Measurements from ENCODE around the gene NME5. TPM values are rescaled to one million over a fixed set of nuclear protein-coding genes. Genes with fewer than 3 reads are reported as not detected.
"Not testable (repeated sequence)": the region's sequence is repeated elsewhere in the genome, so short reads cannot be mapped to it uniquely, and the experiment has no call there.

The NME5 gene
- total RNA-seq, 1 donor from 2014 or later: 7.8 TPM

DNA sequence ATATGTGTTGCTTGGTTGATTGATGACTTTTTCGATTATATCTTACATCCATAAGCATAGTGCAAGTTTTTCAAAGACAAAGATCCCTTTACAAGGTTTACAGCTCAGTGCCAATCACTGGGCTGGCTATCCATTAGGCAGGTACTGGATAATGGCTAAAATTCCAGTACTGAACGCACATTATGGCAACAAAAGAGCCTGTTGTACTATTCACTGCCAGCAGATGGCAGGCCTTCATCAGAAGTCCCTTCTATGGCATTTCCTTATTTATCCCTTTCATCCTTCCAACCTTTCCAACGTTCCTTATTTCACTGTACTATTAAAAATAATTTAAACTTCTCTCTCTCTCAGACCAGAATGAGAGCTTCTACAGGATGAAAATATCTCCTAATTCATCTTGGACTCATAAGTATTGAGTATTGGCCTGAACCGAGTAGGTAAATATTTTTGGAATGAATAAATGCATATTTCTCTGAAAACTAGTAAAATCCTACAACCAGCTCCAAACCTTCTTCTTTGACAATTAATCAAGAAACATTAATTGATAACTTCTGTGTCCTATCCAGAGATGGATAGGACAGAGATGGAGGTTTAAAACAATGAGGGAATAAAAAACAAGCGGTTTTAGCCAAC lies 62.0 kb downstream of the NME5 start:
- H3K27ac Mint-ChIP-seq: no peak overlapping the region
- H3K4me1 Mint-ChIP-seq (ENCODE audit: unreplicated experiment): no peaks in the 10 kb centered on the region
- no peak overlapping the region for H3K4me3 Mint-ChIP-seq
- H3K9me3 Mint-ChIP-seq: no peaks in the 10 kb centered on the region
- DNase-seq (ENCODE audit: extremely low spot score, unreplicated experiment): no peak
- H3K27me3 Mint-ChIP-seq: no peaks in the 10 kb centered on the region
- H3K36me3 Mint-ChIP-seq: no peaks in the 10 kb centered on the region
- TF ChIP-seq, protein P1, sequence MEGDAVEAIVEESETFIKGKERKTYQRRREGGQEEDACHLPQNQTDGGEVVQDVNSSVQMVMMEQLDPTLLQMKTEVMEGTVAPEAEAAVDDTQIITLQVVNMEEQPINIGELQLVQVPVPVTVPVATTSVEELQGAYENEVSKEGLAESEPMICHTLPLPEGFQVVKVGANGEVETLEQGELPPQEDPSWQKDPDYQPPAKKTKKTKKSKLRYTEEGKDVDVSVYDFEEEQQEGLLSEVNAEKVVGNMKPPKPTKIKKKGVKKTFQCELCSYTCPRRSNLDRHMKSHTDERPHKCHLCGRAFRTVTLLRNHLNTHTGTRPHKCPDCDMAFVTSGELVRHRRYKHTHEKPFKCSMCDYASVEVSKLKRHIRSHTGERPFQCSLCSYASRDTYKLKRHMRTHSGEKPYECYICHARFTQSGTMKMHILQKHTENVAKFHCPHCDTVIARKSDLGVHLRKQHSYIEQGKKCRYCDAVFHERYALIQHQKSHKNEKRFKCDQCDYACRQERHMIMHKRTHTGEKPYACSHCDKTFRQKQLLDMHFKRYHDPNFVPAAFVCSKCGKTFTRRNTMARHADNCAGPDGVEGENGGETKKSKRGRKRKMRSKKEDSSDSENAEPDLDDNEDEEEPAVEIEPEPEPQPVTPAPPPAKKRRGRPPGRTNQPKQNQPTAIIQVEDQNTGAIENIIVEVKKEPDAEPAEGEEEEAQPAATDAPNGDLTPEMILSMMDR (conservative IDR thresholded peaks at IDR 0.05): peak; percentile 95

DNA sequence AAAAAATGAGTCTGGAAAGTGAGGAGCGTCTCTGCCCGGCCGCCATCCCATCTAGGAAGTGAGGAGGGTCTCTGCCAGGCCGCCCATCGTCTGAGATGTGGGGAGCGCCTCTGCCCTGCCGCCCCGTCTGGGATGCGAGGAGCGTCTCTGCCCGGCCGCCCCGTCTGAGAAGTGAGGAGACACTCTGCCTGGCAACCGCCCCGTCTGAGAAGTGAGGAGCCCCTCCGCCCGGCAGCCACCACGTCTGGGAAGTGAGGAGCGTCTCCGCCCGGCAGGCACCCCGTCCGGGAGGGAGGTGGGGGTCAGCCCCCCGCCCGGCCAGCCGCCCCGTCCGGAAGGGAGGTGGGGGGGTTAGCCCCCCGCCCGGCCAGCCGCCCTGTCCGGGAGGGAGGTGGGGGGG lies 69.2 kb downstream of the NME5 start:
- not testable (repeated sequence) for H3K4me1 Mint-ChIP-seq (ENCODE audit: unreplicated experiment); H3K36me3 Mint-ChIP-seq; H3K9me3 Mint-ChIP-seq; DNase-seq (ENCODE audit: extremely low spot score, unreplicated experiment); H3K27me3 Mint-ChIP-seq; H3K27ac Mint-ChIP-seq; H3K4me3 Mint-ChIP-seq

DNA sequence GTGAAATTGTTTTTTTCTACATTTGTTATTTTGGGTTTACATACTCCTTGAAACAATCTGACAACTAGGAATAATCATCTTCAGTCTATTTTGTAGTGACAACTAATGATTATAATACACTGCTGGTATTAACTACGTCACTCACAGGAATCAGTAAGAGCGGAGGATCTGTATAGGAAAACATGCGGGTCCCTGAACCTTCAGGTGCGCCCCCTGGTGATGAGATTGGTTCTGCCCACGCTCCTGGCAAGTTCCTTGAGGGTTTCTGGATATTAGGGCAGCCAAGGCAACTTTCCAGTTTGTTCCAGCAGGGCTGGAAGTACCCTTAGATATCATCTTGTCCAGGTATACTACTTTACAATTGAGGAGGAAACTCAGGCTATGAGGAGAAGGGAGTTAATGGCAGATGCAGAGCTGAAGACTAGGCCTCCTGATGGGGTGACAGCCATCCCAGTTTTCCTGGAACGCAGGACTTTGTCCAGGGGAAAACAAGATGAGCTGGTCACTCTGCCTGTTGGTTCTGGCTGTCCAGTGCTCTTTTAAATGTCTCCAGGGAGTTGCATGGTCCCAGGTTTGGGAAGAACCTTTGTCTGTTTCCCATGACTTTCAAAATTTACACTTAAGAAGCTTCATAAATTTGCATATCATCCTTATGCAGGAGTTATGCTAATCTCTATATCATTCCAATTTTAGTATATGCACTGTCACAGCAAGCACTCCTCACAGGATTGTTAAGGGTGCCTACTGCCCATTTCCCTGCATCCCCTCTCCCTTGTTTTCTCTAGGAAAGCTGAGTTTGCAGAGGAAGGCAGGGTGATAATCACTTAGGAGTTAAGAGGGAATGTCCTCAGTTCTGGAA lies 70.3 kb downstream of the NME5 start:
- no peak for DNase-seq (ENCODE audit: extremely low spot score, unreplicated experiment)
- no peaks in the 10 kb centered on the region for H3K4me1 Mint-ChIP-seq (ENCODE audit: unreplicated experiment)
- TF ChIP-seq, protein P1 (conservative IDR thresholded peaks at IDR 0.05): peak; percentile 80
- no peaks in the 10 kb centered on the region for H3K27me3 Mint-ChIP-seq
- H3K9me3 Mint-ChIP-seq: no peaks in the 10 kb centered on the region
- H3K27ac Mint-ChIP-seq: no peak overlapping the region
- no peaks in the 10 kb centered on the region for H3K36me3 Mint-ChIP-seq
- no peak overlapping the region for H3K4me3 Mint-ChIP-seq

DNA sequence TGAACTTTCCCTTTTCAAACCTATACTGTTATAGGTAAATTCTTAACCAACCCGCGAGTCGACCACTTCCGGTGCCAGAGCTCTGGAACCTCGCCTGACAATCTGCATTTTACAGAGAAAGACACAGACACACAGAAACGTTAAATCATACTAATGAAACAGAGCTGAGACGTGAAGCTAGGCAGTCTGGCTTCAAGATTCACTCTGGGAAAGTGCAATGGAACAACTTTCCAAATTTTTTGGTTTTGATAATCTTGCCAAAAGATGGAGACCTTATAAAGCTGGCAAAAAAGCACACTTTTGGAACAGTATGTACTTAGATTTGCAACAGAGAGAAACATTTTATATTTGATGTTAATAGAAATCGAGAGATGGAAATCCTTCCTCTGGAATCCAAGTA lies 71.3 kb downstream of the NME5 start:
- Mint-ChIP-seq H3K4me3 (no peak overlapping the region), H3K36me3 (no peaks in the 10 kb centered on the region), H3K27me3 (no peaks in the 10 kb centered on the region), H3K4me1 (ENCODE audit: unreplicated experiment) (no peaks in the 10 kb centered on the region), H3K27ac (no peak overlapping the region), H3K9me3 (no peaks in the 10 kb centered on the region)
- no peak for DNase-seq (ENCODE audit: extremely low spot score, unreplicated experiment)
- TF ChIP-seq, protein P1 (conservative IDR thresholded peaks at IDR 0.05): no peak

Other genes starting within 250 kb of the NME5 start
- not detected in 2 replicates for gene PKD2L2, start 250.0 kb downstream of the NME5 start, total RNA-seq (ENCODE audit: low replicate concordance)
- 39.6 and 40.3 TPM in 2 replicates for gene FAM13B, start 106.3 kb downstream of the NME5 start, total RNA-seq (ENCODE audit: low replicate concordance)
- gene WNT8A, start 55.4 kb downstream of the NME5 start, total RNA-seq (ENCODE audit: low replicate concordance): not detected in 2 replicates
- 77.8 and 138 TPM in 2 replicates for gene BRD8, start 39.2 kb upstream of the NME5 start, total RNA-seq (ENCODE audit: low replicate concordance)
- 20.5 and 61.0 TPM in 2 replicates for gene KIF20A, start 39.7 kb upstream of the NME5 start, total RNA-seq (ENCODE audit: low replicate concordance)
- 40.2 and 41.6 TPM in 2 replicates for gene CDC23, start 73.9 kb upstream of the NME5 start, total RNA-seq (ENCODE audit: low replicate concordance)
- 1.8 TPM in 2 replicates for gene GFRA3, start 135.2 kb upstream of the NME5 start, total RNA-seq (ENCODE audit: low replicate concordance)
- 4.1 and 17.2 TPM in 2 replicates for gene CDC25C, start 192.4 kb upstream of the NME5 start, total RNA-seq (ENCODE audit: low replicate concordance)
- 48.2 and 56.4 TPM in 2 replicates for gene FAM53C, start 198.8 kb upstream of the NME5 start, total RNA-seq (ENCODE audit: low replicate concordance)
- gene KDM3B, start 213.3 kb upstream of the NME5 start, total RNA-seq (ENCODE audit: low replicate concordance): 88.8 and 97.7 TPM in 2 replicates

All from type B pancreatic cell (in vitro differentiated cells).